Measurements from ENCODE around the gene PRXL2B.

- TF ChIP-seq CTCF (IDR thresholded peaks at IDR 0.05; ENCODE audit: low read depth, low read length) (no peak), POLR2A (IDR thresholded peaks at IDR 0.05; ENCODE audit: extremely low read depth, insufficient read length) (no peak), MYC (IDR thresholded peaks at IDR 0.05; ENCODE audit: low read depth, low read length) (no peak)
Observed at GRCh38 chr1:2558420-2558819, 28.2 kb upstream of the PRXL2B start.
